Type B pancreatic cell (in vitro differentiated cells): ENCODE data around the gene METRN. TPM values are rescaled to one million over a fixed set of nuclear protein-coding genes. Genes with fewer than 3 reads are reported as not detected.
A peak's percentile ranks its signal among the peaks of the same experiment; 100 is the strongest.
"Not testable (repeated sequence)": the region's sequence is repeated elsewhere in the genome, so short reads cannot be mapped to it uniquely, and the experiment has no call there.

Experiments used
- DNase-seq: peaks from one replicate; pipeline ENCODE4 v3.0.0; 2021; ENCODE audit warnings: mixed read lengths; ENCODE audit not compliant: unreplicated experiment; ENCODE audit errors: extremely low spot score
- H3K27ac Mint-ChIP-seq: 2 replicates; pipeline ENCODE4 v1.8.0; 2021; ENCODE audit warnings: mild to moderate bottlenecking, mixed read lengths
- H3K27me3 Mint-ChIP-seq: 2 replicates; pipeline ENCODE4 v1.8.0; 2021; ENCODE audit warnings: mixed read lengths
- H3K36me3 Mint-ChIP-seq: 2 replicates; pipeline ENCODE4 v1.8.0; 2021; ENCODE audit warnings: mixed read lengths
- H3K4me1 Mint-ChIP-seq: one replicate; pipeline ENCODE4 v1.8.0; 2021; ENCODE audit warnings: mixed read lengths; ENCODE audit not compliant: unreplicated experiment
- H3K4me3 Mint-ChIP-seq: 2 replicates; pipeline ENCODE4 v1.8.0; 2021; ENCODE audit warnings: mild to moderate bottlenecking, mixed read lengths
- H3K9me3 Mint-ChIP-seq: 2 replicates; pipeline ENCODE4 v1.8.0; 2021; ENCODE audit warnings: mixed read lengths
- total RNA-seq: library from RNA; stranded (reverse); gene quantifications from 2 replicates; pipeline ENCODE4 v1.2.1, GENCODE V29; 2021; ENCODE audit warnings: low replicate concordance
- TF ChIP-seq, protein P1 (sequence below): fragments of 200-600 bp; sonication (generic); conservative IDR thresholded peaks from 2 replicates; pipeline ENCODE4 v1.5.0; 2021; ENCODE audit warnings: antibody characterized with exemption, mild to moderate bottlenecking

The METRN gene
- total RNA-seq, 1 donor from 2014 or later = 97.1 TPM

DNA sequence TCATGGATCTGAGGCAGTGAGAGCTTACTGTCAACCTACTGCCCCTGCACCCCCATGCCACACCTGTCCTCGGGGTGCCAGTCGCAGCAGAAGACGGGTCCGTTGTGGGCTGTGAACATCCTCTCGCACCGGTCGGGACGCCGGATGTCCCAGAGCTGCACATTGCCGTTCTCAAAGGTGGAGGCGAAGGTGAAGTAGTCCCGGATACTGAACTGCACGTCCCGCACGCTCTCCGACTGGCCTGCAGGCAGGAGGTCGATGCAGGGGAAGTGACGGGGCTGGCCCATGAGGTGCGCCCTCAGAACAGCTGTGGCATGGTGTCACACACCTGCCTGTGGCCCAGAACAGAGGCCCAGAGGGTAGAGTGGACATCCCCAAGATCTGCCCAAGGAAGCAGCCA is 27.4 kb upstream of the METRN start:
- H3K27ac Mint-ChIP-seq = no peak overlapping the region
- H3K4me3 Mint-ChIP-seq = no peak overlapping the region
- H3K4me1 Mint-ChIP-seq = peaks cover 6% of the 10 kb centered on the region
- H3K36me3 Mint-ChIP-seq = peaks cover 2% of the 10 kb centered on the region
- peaks cover 7% of the 10 kb centered on the region for H3K27me3 Mint-ChIP-seq
- DNase-seq = no peak
- H3K9me3 Mint-ChIP-seq = no peaks in the 10 kb centered on the region
- TF ChIP-seq, protein P1, sequence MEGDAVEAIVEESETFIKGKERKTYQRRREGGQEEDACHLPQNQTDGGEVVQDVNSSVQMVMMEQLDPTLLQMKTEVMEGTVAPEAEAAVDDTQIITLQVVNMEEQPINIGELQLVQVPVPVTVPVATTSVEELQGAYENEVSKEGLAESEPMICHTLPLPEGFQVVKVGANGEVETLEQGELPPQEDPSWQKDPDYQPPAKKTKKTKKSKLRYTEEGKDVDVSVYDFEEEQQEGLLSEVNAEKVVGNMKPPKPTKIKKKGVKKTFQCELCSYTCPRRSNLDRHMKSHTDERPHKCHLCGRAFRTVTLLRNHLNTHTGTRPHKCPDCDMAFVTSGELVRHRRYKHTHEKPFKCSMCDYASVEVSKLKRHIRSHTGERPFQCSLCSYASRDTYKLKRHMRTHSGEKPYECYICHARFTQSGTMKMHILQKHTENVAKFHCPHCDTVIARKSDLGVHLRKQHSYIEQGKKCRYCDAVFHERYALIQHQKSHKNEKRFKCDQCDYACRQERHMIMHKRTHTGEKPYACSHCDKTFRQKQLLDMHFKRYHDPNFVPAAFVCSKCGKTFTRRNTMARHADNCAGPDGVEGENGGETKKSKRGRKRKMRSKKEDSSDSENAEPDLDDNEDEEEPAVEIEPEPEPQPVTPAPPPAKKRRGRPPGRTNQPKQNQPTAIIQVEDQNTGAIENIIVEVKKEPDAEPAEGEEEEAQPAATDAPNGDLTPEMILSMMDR = no peak

DNA sequence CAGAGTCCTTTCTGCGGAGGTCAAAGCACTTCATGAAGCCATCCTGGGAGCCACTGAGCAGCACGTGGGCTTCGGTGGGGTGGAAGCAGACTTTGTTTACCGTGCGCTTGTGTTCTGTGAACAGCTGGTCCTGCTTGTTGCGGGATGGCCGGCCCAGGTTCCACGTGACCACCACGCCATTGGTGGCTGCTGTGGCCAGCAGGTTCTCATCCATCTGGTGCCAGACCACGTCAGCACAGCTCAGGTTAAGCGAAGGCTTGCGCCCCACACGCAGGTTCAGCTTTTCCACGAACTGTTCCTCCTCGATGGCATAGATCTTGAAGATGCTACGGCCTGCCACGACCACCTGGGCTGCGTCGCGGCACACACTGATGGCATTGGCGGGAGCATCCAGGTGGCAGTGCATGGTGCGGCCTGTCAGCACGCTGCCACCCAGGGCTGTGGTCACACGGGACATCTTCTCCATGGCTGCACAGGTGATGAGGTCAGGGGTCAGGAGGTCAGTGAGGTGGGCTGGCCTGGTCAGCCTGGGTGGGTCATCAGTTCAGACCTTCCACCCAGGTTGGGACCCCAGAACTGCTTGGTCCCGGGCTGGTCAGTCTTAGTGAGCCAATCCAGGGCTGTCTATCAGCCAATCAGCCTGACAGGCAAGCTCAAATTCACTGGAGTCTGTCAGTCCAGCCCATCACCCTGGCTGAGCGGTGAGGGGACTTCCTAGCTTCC is 25.6 kb upstream of the METRN start:
- Mint-ChIP-seq H3K9me3 (no peaks in the 10 kb centered on the region), H3K4me3 (peak overlapping the region; percentile 91), H3K27ac (no peak overlapping the region), H3K4me1 (peaks cover 4% of the 10 kb centered on the region), H3K27me3 (peaks cover 21% of the 10 kb centered on the region), H3K36me3 (no peaks in the 10 kb centered on the region)
- no peak for DNase-seq
- TF ChIP-seq, protein P1 = no peak

DNA sequence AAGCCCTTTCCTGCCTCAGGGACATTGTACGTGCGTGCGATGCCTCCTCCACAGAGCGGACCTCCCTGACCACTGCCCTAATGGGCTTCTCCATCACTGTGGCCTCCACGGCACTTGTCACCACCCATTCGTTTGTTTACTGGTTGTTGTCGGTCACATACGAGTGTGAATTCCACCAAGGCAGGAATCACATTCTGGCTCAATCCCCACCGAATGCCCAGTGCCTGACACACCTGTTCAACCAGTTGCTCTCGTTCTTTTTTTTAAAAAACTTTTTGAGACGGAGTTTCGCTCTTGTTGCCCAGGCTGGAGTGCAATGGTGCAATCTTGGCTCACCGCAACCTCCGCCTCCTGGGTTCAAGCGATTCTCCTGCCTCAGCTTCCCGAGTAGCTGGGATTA is 23.7 kb upstream of the METRN start:
- not testable (repeated sequence) for H3K4me1 Mint-ChIP-seq, H3K36me3 Mint-ChIP-seq, DNase-seq, H3K9me3 Mint-ChIP-seq
- peaks cover 33% of the 10 kb centered on the region for H3K27me3 Mint-ChIP-seq
- H3K27ac Mint-ChIP-seq = peak overlapping the region; percentile 91
- H3K4me3 Mint-ChIP-seq = peak overlapping the region; percentile 91

DNA sequence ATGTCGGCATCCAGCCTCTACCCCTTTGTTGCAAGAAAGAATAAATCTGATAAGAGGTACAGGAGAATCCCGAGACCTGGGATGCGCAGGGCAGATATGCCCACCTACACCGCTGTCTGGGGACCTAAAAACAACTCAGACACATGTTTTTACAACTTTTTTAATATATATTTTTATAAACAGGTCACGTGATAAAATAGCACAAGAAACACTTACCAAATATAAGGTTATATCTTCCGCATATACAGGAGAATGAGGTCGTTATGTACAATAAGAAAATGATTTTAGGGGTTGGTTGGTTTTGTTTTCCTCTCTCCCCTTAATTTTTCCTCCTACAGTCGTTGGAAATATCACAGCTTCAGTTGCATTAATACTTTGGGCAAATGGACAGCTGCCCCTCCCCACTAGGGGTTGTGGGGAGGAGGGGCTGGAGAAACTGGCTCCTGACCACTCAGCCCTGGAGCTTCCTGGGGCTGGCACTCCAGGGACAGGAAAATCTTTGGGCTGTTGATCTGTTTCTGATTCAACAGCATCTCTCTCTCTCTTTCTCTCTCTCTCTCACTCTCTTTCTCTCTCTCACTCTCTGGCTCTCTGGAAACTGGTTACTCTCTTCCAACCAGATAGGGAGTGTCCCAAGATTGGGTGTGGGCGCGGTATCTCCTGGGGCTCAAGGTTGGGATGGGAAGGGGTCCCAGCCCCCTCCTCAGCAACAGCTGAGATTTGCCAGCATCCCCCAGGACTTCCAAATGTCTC is 22.4 kb upstream of the METRN start:
- H3K4me1 Mint-ChIP-seq = peaks cover 4% of the 10 kb centered on the region
- peak overlapping the region; percentile 69 for H3K4me3 Mint-ChIP-seq
- no peak for DNase-seq
- TF ChIP-seq, protein P1 = no peak
- H3K36me3 Mint-ChIP-seq = no peaks in the 10 kb centered on the region
- no peak overlapping the region for H3K27ac Mint-ChIP-seq
- H3K27me3 Mint-ChIP-seq = peaks cover 45% of the 10 kb centered on the region
- H3K9me3 Mint-ChIP-seq = no peaks in the 10 kb centered on the region

DNA sequence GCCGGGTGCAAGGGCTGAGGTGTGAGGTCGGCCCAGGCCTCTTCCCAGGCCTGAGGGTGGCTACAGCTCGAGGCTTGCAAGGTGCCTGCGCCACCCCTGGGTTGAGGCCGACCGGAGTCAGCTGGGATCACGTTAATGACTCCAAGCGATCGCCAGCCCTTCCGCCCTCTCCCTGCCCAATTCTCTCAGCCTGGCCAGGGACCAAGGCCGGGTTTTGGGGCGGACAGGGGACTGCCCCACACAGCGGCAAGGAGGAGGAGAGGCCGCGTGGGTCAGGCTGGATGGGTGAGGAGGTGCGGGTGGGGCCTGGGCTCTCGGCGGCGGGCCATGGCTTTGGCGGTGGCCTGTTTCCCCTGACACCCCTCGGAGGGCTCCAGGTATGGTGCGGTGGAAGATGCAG is 21.6 kb upstream of the METRN start:
- Mint-ChIP-seq H3K27me3 (peaks cover 50% of the 10 kb centered on the region), H3K4me1 (peaks cover 4% of the 10 kb centered on the region), H3K9me3 (no peaks in the 10 kb centered on the region), H3K4me3 (no peak overlapping the region), H3K27ac (no peak overlapping the region), H3K36me3 (no peaks in the 10 kb centered on the region)
- DNase-seq = no peak
- TF ChIP-seq, protein P1 = no peak

DNA sequence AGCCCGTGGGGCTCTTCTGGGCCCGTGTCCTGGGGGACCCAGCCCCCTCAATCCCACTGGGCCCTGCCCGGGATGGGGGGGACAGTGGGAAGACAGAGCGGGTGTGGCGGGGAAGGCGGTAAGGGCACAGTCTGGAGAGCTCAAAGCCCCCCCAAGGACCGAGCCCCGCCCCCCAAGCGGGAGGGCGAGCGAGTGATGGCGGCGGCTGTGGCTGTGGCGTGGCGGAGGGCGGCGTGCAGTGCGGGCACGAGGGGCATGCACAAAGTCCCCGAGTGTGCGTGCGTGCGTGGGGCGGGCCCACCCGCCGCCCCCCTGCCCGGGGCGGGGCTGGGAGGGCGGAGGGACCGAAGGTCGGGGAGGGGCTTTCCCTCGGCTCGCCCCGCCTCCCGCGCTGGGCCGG is 21.2 kb upstream of the METRN start:
- TF ChIP-seq, protein P1 = no peak
- Mint-ChIP-seq H3K9me3 (no peaks in the 10 kb centered on the region), H3K27ac (no peak overlapping the region), H3K4me3 (no peak overlapping the region), H3K4me1 (peaks cover 3% of the 10 kb centered on the region), H3K27me3 (peaks cover 52% of the 10 kb centered on the region), H3K36me3 (no peaks in the 10 kb centered on the region)
- no peak for DNase-seq
